ENCODE results near the gene CDK4.

CDK4 gene

DNA sequence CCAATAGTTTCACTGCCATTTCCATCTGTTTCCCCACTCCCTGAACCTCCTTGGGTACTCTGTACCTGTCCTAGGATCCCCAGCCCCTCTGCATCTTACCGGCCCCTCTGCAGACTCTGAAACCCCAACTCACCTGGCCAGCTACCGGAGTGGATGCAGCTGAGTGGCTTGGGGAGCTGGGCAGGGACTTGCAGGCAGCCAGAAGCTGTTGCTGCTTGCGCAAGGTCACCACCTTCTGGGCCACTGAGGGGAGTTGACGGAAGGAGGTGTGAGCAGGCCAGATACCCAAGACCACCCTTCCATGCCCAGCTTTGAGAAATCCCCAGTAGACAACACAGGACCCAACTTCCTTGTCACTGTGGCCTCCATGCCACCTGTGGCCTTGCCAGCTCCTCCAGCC, 19.8 kb downstream of the CDK4 start:
- TF ChIP-seq FOXP2 (optimal IDR thresholded peaks at IDR 0.05; ENCODE audit: borderline replicate concordance, extremely low read depth, extremely low read length, insufficient read depth) (no peak), SIN3A (IDR thresholded peaks at IDR 0.05; ENCODE audit: borderline replicate concordance, insufficient read depth, low read length) (no peak), POLR2AphosphoS5 (IDR thresholded peaks at IDR 0.05; ENCODE audit: low read depth, low read length) (no peak), TAF1 (IDR thresholded peaks at IDR 0.05; ENCODE audit: borderline replicate concordance, insufficient read depth, low read length) (no peak)
- TF ChIP-seq, protein P1, sequence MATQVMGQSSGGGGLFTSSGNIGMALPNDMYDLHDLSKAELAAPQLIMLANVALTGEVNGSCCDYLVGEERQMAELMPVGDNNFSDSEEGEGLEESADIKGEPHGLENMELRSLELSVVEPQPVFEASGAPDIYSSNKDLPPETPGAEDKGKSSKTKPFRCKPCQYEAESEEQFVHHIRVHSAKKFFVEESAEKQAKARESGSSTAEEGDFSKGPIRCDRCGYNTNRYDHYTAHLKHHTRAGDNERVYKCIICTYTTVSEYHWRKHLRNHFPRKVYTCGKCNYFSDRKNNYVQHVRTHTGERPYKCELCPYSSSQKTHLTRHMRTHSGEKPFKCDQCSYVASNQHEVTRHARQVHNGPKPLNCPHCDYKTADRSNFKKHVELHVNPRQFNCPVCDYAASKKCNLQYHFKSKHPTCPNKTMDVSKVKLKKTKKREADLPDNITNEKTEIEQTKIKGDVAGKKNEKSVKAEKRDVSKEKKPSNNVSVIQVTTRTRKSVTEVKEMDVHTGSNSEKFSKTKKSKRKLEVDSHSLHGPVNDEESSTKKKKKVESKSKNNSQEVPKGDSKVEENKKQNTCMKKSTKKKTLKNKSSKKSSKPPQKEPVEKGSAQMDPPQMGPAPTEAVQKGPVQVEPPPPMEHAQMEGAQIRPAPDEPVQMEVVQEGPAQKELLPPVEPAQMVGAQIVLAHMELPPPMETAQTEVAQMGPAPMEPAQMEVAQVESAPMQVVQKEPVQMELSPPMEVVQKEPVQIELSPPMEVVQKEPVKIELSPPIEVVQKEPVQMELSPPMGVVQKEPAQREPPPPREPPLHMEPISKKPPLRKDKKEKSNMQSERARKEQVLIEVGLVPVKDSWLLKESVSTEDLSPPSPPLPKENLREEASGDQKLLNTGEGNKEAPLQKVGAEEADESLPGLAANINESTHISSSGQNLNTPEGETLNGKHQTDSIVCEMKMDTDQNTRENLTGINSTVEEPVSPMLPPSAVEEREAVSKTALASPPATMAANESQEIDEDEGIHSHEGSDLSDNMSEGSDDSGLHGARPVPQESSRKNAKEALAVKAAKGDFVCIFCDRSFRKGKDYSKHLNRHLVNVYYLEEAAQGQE (IDR thresholded peaks at IDR 0.05; ENCODE audit: insufficient read depth in 1 of 2, low read depth in 2 of 2, low read length in 2 of 2), result no peak

DNA sequence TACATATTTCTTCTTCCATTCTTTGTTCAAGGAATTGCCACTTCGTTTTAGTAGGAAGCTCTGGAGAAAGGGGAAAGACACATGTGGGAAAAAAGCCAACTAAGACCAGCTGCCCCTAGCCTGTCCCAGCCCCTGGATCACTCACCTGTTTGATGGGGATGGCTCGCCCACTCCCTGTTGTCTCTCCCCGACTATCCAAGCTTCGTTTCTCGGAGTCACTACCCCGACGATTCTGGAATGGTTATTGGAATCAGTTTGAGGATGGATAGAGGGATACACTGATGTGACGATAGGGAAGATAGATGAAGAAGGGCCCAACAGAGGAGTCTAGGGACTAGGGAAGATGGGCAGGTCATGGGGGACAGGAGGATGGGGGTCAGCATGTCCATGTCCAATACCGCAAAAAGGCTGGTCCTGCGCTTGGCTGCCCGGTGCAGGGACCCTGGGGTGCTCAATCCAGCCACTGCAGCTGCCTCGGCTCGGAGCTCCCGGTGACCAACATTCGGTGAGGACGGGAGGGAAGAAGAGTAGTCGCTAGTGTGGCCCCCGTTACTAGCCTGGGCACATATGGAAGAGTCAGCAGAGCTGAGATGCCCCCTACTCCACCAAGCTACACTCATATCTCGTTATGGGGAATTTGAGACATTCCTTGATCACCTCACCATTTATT, 20.6 kb downstream of the CDK4 start:
- TF ChIP-seq, protein P1 (IDR thresholded peaks at IDR 0.05; ENCODE audit: insufficient read depth in 1 of 2, low read depth in 2 of 2, low read length in 2 of 2), result no peak
- no peak for TF ChIP-seq TAF1 (IDR thresholded peaks at IDR 0.05; ENCODE audit: borderline replicate concordance, insufficient read depth, low read length)

DNA sequence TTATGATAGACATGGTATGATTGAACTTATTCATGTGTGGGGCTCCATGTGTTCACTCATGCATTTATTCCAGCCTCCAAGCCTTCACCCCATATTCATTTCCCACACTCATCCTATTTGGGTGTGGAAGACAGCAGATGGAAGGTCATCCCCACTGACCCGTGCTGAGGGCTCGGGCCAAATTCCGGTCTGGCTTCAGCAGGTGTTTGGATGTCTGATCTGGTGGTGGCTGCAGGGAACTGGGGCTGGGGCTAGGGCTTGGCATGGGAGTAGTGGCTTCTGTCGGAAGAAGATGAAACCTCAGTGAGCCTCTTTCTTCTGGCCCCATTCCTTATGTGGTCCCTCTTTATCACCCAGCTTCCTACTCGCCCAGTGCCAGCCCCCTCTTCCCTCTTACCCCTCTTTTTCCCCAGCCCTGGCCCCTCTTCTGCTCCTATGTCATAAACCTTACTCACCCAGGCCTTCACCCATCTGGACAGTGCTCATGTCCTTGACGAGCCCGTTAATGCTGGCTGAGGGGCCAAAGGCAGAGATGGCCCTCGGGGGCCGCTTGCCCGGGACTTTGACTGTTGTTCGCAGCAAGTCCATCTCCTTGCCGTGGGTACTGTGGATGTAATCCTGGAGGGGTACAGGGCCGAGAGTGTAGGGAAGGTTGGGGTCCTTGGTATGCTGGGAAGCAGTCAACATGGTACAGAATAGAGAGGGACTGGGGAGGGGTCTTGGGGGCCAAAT, 21.6 kb downstream of the CDK4 start:
- TF ChIP-seq, protein P1 (IDR thresholded peaks at IDR 0.05; ENCODE audit: insufficient read depth in 1 of 2, low read depth in 2 of 2, low read length in 2 of 2), result no peak
- no peak for TF ChIP-seq SIN3A (IDR thresholded peaks at IDR 0.05; ENCODE audit: borderline replicate concordance, insufficient read depth, low read length)
- TF ChIP-seq POLR2AphosphoS5 (IDR thresholded peaks at IDR 0.05; ENCODE audit: low read depth, low read length), result no peak
- no peak for TF ChIP-seq FOXP2 (optimal IDR thresholded peaks at IDR 0.05; ENCODE audit: borderline replicate concordance, extremely low read depth, extremely low read length, insufficient read depth)
- TF ChIP-seq TAF1 (IDR thresholded peaks at IDR 0.05; ENCODE audit: borderline replicate concordance, insufficient read depth, low read length), result no peak

DNA sequence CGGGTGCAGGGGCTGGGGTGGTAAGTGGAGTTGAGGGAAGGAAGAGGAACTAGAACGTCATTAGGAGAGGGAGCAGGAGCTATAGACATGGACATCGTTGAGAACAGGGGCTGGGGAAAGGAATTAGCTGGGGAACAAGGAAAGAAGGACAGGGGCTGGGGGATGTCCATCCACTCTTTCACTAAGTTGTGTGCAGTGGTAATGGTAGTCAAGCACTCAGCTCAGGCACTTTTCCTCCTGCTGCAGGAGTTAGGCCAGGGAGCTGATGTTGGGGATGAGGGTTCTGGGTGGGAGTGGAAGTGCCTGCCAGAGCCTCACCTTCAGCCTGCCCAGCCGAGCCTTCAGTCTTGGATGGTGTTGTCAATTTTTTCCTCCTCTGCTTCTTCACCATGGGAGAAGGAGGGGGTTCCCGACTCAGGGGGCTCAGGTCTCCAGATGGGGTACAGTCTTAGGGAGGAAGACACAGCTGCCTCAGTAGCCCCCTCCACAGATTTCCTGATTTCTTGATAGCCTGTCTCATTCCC, 22.7 kb downstream of the CDK4 start:
- TF ChIP-seq SIN3A (IDR thresholded peaks at IDR 0.05; ENCODE audit: borderline replicate concordance, insufficient read depth, low read length) (no peak), POLR2AphosphoS5 (IDR thresholded peaks at IDR 0.05; ENCODE audit: low read depth, low read length) (no peak), TAF1 (IDR thresholded peaks at IDR 0.05; ENCODE audit: borderline replicate concordance, insufficient read depth, low read length) (no peak), FOXP2 (optimal IDR thresholded peaks at IDR 0.05; ENCODE audit: borderline replicate concordance, extremely low read depth, extremely low read length, insufficient read depth) (no peak)
- TF ChIP-seq, protein P1 (IDR thresholded peaks at IDR 0.05; ENCODE audit: insufficient read depth in 1 of 2, low read depth in 2 of 2, low read length in 2 of 2), result no peak

All from PFSK-1 (cell line).